Jurkat, Clone E6-1 (cell line): ENCODE results near the gene PRR5L.
A peak's percentile ranks its signal among the peaks of the same experiment; 100 is the strongest.

Experiments used
- DNase-seq: peaks from one replicate; pipeline ENCODE4 v3.0.0-alpha.2; 2011; ENCODE audit warnings: low read depth, low spot score
- H3K4me3 ChIP-seq: 2 replicates; pipeline ENCODE4 v1.5.1; 2011; ENCODE audit warnings: mild to moderate bottlenecking, low read length, control low read depth, moderate library complexity

PRR5L gene

GRCh38 chr11:36371181-36371580 lies 75.1 kb downstream of the PRR5L start:
- DNase-seq: no peak

DNA sequence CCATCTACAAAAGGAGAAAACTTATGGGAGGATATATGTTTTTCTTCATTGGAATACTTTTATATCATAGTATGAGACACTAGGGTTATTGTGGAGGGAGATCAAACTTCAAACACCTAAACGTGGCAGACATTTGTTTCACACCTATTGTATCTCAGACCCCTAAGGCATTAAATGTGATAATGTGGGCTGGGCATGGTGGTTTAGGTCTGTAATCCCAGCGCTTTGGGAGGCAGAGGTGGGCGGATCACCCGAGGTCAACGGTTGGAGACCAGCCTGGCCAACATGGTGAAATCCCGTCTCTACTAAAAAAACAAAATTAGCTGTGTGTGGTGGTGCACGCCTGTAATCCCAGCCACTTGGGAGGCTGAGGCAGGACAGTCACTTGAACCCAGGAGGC lies 75.5 kb downstream of the PRR5L start:
- DNase-seq: no peak
- H3K4me3 ChIP-seq: no peak overlapping the region

More at GRCh38 chr11:36371181-36371580, 75.1 kb downstream of the PRR5L start:
- no peak overlapping the region for H3K4me3 ChIP-seq

- no peak overlapping the region for H3K4me3 ChIP-seq
- DNase-seq: no peak
Measured at GRCh38 chr11:36372101-36372771, 76.1 kb downstream of the PRR5L start.

DNA sequence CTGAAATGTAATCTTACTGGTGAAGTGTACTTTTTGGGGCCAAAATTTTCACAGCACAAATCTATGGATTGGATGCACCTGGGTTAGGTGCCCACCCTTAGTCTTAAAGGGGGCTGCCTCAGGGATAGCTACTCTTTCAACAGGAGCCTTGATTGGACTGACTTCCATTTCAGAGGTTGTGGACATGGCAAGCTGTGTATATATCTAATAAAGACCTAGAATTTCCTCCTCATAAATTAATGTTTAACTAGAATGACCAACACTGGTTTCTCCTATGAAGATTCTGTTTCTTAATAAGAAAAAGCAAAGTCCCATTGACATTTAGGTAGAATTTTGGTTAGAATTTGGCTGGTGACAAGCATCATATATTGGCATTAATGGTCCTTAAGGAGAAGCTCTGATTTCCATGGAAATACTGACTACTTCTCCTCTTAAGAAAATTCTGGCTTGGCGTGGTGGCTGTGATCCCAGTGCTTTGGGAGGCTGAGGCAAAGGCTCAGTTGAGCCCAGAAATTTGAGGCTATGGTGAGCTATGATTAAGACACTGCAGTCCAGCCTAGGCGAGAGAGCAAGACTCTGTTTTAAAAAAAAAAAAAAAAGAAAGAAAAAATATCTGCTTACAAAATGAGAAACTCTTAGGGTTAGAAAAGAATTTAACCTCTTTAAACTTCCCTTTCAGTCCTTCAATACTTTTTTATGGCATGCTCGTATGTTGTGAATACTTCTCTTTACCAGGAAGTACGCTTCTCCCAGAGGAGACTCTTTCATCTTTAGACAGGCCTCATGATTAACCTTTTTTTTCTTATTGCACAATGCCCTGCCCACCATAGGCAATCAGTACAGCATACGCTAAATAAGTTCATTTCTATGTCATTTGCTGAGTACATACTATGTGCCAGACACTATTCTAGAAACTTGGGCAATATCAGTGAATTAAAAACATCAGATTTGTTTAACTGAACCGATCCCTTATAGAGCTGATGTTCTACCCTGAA lies 77.2 kb downstream of the PRR5L start:
- no peak for DNase-seq
- H3K4me3 ChIP-seq: no peak overlapping the region

GRCh38 chr11:36374726-36375125 lies 78.6 kb downstream of the PRR5L start:
- no peak overlapping the region for H3K4me3 ChIP-seq
- DNase-seq: no peak

DNA sequence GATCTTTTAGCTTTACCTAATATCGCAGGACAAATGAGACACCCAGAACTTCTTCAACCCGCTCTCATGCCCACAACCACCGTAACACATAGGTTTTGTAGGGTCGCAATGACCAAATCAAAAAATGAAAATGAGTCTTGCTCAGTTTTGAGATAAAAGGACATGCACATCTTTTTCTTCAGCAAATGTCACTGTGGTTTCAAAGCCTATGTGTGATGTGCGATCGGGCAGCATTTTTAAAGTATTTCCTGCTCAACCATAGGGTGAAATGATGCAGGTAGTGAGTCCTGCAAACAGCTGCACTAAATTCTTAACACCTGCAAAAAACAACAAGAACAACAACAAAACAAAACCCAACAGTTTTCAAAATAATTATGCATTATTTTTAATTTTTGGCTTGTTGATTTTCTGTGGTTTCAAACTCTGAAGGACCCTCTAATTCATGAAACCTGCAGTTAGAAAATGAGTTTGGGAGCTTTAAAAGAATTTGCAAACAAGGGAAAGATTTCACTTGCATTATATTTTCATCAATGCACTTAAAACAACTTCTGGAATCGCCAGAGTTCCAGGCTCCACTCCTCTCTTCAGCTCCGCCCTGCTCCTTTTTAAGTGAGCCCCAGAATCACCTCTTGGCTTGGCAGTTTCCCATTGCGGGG lies 79.4 kb downstream of the PRR5L start:
- DNase-seq: no peak
- no peak overlapping the region for H3K4me3 ChIP-seq

DNA sequence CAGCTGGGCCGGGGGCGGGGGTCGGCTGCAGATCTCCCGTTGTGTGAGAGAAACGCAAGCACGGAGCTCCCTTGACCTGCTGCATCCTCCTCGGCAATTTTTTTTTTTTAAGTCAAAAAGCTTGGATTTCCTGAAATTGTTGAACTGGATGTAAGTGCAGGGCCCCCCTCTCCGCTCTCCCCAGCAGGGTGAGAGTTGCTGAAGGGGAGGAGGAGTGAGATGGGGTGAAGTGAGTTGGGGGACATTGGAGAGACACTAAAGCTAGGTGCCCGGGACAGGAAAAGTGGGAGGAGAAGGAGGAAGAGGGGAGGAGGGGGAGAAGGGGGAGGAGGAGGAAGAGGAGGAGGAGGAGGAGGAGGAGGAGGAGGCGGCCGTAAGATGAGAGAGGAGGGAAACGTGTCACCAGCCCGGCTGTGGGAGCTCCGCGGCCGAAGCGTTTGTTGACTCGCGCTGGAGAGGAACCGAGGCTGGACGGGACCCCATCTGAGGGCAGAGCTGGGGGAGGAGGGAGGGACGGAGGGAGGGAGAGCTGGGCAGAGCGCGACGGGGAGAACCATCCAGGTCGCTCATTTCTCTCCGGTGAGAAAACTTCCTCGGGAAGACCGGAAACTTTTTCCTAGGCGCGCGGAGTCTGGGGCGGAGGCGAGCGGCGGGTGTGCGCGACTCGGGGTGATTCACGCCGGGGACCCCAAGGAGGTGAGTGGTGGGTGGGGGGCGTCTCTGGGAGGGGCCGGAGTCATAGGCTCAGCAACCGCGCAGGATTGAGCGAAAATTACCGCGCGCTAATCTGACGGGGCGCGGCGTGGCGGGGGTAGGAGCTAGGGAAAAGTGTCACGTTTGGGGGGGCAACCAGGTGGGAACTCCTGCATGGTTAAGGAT lies 80.2 kb downstream of the PRR5L start:
- peak overlapping the region; percentile 49 for H3K4me3 ChIP-seq
- no peak for DNase-seq

DNA sequence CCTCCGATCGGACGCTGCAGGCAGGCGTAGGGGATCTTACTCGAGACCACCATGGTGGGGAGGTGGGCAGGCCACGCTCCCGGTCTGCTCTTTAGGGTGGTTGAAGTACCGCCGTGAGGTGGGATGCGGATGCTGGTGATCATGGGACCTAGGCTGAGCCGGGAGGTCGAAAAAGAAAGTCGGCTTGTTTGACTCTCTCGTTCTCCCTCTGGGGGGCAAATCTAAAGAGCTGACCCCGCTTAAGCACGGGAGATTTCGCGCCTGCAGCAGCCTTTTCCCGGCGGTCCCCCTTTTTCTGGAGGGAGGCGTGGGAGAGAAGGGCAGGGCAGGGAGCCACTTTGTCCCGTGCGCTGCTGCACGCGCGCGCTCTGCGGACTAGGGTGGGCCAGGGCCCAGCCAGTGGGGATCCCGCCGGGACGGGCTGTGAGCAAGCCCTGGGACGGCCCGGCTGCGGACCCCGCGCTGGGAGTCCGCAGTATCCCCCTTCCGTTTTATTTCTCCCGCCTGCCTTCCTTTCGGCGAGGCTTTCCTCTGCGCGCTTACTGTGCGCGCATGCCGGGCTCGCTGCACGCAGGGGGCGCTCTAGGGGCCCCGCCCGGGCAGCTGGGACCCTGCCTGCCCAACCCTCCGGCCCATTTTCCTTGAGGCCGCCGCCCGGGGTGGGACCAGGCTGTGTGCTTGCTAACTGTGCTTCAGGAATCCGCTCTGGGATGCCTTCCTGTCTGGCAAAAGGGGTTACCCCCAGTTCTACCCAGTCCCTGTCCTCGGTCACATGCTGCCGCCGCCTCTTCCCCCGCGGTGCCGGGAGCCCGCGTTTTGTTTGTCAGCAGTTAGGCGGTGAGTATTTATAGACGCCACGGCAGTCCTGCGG lies 81.0 kb downstream of the PRR5L start:
- H3K4me3 ChIP-seq: peak overlapping the region; percentile 49
- no peak for DNase-seq

DNA sequence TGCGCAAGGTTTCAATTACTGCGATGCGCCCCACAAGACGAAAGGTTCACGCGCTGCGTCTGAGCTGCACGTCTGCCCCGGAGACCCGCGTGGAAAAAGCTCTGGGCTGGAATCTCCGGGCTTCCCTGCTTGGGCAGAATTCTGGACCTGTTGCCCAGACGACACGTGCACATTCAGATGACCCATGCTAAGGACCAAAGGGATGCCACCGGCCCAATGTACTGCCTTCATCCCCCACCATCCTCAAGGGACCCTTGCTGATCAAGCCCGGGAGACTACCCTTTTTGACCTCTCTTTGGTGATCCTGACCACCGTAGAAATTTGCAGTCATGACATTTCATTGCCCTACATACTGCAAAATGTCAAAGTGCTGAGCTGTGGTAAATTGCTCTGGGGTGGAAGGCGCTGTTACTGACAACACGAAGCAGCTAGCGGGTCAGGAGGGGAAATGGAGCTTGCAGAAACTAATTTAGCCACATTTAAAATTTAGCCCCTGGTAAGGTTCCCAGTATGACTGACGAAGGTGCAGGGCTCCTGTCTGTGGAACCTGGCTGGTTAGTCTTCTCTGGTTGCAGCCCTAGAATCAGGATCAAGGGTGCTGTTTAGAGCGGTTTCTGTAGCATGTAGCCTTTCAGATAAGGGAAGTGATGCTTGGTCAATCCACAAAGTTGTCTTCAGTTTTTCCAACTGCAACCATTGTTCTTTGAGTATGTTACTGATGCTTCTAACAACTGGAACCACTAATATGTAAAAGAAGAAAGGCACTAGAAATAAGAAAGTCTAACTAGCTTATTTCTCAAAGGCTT lies 81.9 kb downstream of the PRR5L start:
- peak overlapping the region; percentile 49 for H3K4me3 ChIP-seq
- no peak for DNase-seq

DNA sequence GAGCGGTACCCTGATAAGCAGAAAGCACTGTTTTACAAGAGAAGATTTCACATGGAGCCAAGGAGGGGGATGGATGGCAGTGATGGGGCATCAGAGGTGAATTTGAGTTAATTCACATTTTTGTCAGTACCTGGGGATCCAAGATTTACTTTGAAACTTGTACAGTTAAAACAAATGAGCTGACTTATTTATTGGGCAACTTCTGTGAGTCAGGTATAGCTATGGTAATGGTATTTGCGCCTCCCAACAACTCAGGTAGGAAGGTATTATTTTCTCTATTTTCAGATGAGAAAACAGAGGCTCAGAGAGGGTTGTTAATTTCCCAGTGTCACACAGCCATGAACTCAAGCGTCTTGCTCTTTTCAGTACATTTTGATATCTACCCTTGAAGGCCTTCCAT lies 83.6 kb downstream of the PRR5L start:
- H3K4me3 ChIP-seq: no peak overlapping the region
- no peak for DNase-seq

- DNase-seq: no peak
- no peak overlapping the region for H3K4me3 ChIP-seq
Measured at GRCh38 chr11:36380296-36381014, 84.4 kb downstream of the PRR5L start.

- no peak overlapping the region for H3K4me3 ChIP-seq
- no peak for DNase-seq
Measured at GRCh38 chr11:36381015-36381360, 84.9 kb downstream of the PRR5L start.

- no peak overlapping the region for H3K4me3 ChIP-seq
- no peak for DNase-seq
Measured at GRCh38 chr11:36383195-36383594, 87.1 kb downstream of the PRR5L start.

DNA sequence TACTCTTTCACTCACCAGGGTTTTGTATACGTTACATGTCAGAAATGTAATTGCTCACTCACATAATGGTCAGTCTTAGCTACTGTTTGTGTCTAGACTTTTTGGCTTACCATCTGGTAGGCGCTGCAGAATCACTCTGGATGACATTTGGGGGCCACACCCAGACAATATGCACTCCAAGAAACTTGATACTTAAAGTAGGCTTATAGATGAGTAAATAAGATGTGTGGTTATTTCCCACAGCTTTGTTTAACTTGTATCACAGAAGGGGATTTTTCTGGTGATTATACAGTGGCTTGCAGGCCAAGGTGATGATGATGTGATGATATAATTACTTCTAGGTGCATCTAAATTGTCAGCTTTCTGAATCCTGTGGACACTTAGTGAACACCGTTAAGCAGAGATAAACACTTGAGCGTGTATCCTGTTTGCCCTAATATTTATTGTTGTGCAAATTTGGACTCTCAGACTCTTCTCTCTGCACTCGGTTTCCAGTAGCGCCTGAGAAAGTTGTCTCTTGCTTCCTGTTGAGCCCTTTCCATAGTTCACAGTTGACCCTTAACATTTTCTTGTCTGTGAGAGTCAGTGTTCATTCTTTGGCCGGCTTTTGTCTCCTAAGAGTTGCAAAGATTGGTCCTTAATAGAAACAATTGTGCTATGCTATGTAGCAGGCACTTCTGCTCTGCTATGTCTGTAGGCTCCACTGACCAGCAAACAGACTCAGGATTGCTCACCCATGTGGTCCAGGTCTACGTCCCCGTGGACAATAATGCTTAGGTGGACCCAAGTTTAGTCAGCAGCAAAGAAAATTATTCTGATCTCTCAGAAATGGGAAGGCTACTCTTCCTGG lies 89.3 kb downstream of the PRR5L start:
- H3K4me3 ChIP-seq: no peak overlapping the region
- DNase-seq: no peak

- no peak for DNase-seq
- no peak overlapping the region for H3K4me3 ChIP-seq
Measured at GRCh38 chr11:36386411-36386810, 90.3 kb downstream of the PRR5L start.

DNA sequence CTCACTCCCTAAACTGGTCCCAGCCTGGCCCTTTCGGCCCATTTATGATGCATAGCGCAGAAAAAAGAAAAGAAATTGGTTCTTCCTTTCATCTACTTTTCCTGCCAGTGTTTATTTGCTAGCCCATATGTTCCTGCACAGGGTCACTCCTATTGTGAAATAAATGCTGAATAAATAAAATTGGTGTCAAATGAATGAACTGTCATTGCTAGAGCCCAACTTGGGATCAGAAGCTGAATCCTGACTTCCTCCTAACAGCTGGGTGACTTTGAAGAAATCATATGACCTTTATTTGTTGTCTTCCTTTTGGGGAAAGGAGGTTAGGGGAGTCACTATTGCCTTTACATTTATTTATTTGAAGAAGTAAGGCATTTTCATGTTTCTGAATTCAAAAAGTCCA lies 92.0 kb downstream of the PRR5L start:
- DNase-seq: no peak
- H3K4me3 ChIP-seq: no peak overlapping the region
